Panc1 (cell line): ENCODE results near the gene SLC40A1. TPM values are rescaled to one million over a fixed set of nuclear protein-coding genes. Genes with fewer than 3 reads are reported as not detected.

Source experiments
- ATAC-seq: fragments of 200-7000 bp; cut with Tn5 transposase; 2 replicates; pipeline ENCODE4 v1.9.1; 2020; ENCODE audit warnings: mild to moderate bottlenecking, moderate library complexity
- BruUV-seq: library from RNA; stranded (reverse); fragments of 400-500 nt; replicated peaks from 2 replicates; lab custom pipeline; 2021; lab: Mats Ljungman, UMichigan
- CTCF ChIA-PET: fragments of 300-600 bp; sonication (Branson Sonifier 250); formaldehyde crosslinking; loops from one replicate; lab custom pipeline; 2022; ENCODE audit warnings: antibody characterized with exemption; lab: Charles Lee
- POLR2A ChIA-PET: fragments of 300-600 bp; sonication (Branson Sonifier 250); formaldehyde crosslinking; loops from one replicate; lab custom pipeline; 2022; ENCODE audit warnings: antibody characterized with exemption; lab: Charles Lee
- DNase-seq: peaks from one replicate; pipeline ENCODE4 v3.0.0-alpha.2; 2010; ENCODE audit warnings: low read depth, low spot score
- H3K27ac ChIP-seq: 2 replicates; pipeline ENCODE4 v1.5.1; 2011; ENCODE audit warnings: mild to moderate bottlenecking, low read length, inconsistent platforms
- H3K27me3 ChIP-seq: fragments of 200-500 bp; sonication (Bioruptor generic); 2 replicates; pipeline ENCODE4 v1.6.0; 2014; ENCODE audit warnings: low read length, inconsistent platforms; ENCODE audit not compliant: control insufficient read depth, insufficient read depth
- H3K36me3 ChIP-seq: fragments of 200-500 bp; sonication (Bioruptor generic); 2 replicates; pipeline ENCODE4 v1.5.1; 2014; ENCODE audit warnings: inconsistent platforms, mild to moderate bottlenecking, low read length, moderate library complexity; ENCODE audit not compliant: control insufficient read depth, insufficient read depth
- H3K4me1 ChIP-seq: 2 replicates; pipeline ENCODE4 v1.5.1; 2011; ENCODE audit warnings: inconsistent platforms, mild to moderate bottlenecking, low read length, moderate library complexity; ENCODE audit not compliant: control insufficient read depth, insufficient read depth
- H3K4me3 ChIP-seq, 2 experiments: 2 replicates each; pipeline ENCODE4 v1.5.1; 2011 to 2012; ENCODE audit warnings: low read depth in 2 of 2, low read length in 2 of 2, mild to moderate bottlenecking in 2 of 2, inconsistent platforms in 1 of 2, moderate library complexity in 1 of 2
- H3K9me3 ChIP-seq: fragments of 200-500 bp; sonication (Bioruptor generic); 2 replicates; pipeline ENCODE4 v1.5.1; 2014; ENCODE audit warnings: low read depth, mild to moderate bottlenecking, inconsistent platforms, low read length, moderate library complexity; ENCODE audit not compliant: control insufficient read depth, insufficient read depth
- POLR2AphosphoS5 ChIP-seq: IDR thresholded peaks from 2 replicates; pipeline ENCODE4 v1.6.1; 2012; ENCODE audit warnings: mild to moderate bottlenecking, low read depth, low read length, moderate library complexity
- SIN3A ChIP-seq: IDR thresholded peaks from 2 replicates; pipeline ENCODE4 v1.6.1; 2012; ENCODE audit warnings: low read depth, mild to moderate bottlenecking, low read length, moderate library complexity, borderline replicate concordance; ENCODE audit not compliant: insufficient read depth
- TCF7L2 ChIP-seq: IDR thresholded peaks from 2 replicates; pipeline ENCODE4 v1.6.1; 2011; ENCODE audit warnings: mild to moderate bottlenecking, low read depth, low read length, inconsistent platforms
- in situ Hi-C: cut with HindIII; loops from 2 replicates; pipeline ENCODE4 v1.10.0; 2016; ENCODE audit warnings: low sequenced_read_pairs, low pct_unique_long_range_greater_than_20kb
- intact Hi-C: fragments of 100-400 bp; cut with micrococcal nuclease; formaldehyde crosslinking; loops from one replicate; pipeline ENCODE4 v1.10.0; 2022; ENCODE audit not compliant: unreplicated experiment
- total RNA-seq: library from RNA; stranded (reverse); gene quantifications from one replicate; pipeline ENCODE4 v1.2.1, GENCODE V29; 2021; ENCODE audit not compliant: unreplicated experiment
- TF ChIP-seq, protein P1 (sequence below): fragments of 450-650 bp; IDR thresholded peaks from 2 replicates; pipeline ENCODE4 v1.5.1; 2017; ENCODE audit warnings: mild to moderate bottlenecking
- TF ChIP-seq, protein P2 (sequence below), 2 experiments: IDR thresholded peaks; 2 replicates each; pipeline ENCODE4 v1.6.1; 2011 to 2012; ENCODE audit warnings: low read depth in 2 of 2, control low read depth in 1 of 2, low read length in 1 of 2, mild to moderate bottlenecking in 1 of 2, moderate library complexity in 1 of 2; ENCODE audit not compliant: insufficient read depth in 1 of 2

Gene SLC40A1
- total RNA-seq, 1 experiment from 2014 or later = 0.74 TPM

GRCh38 chr2:189541591-189541990 lies 39.0 kb downstream of the SLC40A1 start:
- in situ Hi-C loops = no loop called here
- CTCF ChIA-PET = no interaction called here
- Histone ChIP-seq H3K4me3 (no peak overlapping the region), H3K4me1 (no peaks in the 10 kb centered on the region), H3K27me3 (no peaks in the 10 kb centered on the region; the same call in 1 of the 2 replicates), H3K27ac (no peak overlapping the region), H3K36me3 (no peaks in the 10 kb centered on the region), H3K9me3 (no peaks in the 10 kb centered on the region)
- BruUV-seq = no TSS peak
- POLR2A ChIA-PET = interaction anchor here (0.7 kb wide), 1 partner anchor 13 kb away, joined by 4 read pairs; no protein-coding TSS in a partner anchor
- no peak for TF ChIP-seq TCF7L2
- TF ChIP-seq, protein P1, sequence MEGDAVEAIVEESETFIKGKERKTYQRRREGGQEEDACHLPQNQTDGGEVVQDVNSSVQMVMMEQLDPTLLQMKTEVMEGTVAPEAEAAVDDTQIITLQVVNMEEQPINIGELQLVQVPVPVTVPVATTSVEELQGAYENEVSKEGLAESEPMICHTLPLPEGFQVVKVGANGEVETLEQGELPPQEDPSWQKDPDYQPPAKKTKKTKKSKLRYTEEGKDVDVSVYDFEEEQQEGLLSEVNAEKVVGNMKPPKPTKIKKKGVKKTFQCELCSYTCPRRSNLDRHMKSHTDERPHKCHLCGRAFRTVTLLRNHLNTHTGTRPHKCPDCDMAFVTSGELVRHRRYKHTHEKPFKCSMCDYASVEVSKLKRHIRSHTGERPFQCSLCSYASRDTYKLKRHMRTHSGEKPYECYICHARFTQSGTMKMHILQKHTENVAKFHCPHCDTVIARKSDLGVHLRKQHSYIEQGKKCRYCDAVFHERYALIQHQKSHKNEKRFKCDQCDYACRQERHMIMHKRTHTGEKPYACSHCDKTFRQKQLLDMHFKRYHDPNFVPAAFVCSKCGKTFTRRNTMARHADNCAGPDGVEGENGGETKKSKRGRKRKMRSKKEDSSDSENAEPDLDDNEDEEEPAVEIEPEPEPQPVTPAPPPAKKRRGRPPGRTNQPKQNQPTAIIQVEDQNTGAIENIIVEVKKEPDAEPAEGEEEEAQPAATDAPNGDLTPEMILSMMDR = no peak
- TF ChIP-seq POLR2AphosphoS5 = no peak
- TF ChIP-seq, protein P2, sequence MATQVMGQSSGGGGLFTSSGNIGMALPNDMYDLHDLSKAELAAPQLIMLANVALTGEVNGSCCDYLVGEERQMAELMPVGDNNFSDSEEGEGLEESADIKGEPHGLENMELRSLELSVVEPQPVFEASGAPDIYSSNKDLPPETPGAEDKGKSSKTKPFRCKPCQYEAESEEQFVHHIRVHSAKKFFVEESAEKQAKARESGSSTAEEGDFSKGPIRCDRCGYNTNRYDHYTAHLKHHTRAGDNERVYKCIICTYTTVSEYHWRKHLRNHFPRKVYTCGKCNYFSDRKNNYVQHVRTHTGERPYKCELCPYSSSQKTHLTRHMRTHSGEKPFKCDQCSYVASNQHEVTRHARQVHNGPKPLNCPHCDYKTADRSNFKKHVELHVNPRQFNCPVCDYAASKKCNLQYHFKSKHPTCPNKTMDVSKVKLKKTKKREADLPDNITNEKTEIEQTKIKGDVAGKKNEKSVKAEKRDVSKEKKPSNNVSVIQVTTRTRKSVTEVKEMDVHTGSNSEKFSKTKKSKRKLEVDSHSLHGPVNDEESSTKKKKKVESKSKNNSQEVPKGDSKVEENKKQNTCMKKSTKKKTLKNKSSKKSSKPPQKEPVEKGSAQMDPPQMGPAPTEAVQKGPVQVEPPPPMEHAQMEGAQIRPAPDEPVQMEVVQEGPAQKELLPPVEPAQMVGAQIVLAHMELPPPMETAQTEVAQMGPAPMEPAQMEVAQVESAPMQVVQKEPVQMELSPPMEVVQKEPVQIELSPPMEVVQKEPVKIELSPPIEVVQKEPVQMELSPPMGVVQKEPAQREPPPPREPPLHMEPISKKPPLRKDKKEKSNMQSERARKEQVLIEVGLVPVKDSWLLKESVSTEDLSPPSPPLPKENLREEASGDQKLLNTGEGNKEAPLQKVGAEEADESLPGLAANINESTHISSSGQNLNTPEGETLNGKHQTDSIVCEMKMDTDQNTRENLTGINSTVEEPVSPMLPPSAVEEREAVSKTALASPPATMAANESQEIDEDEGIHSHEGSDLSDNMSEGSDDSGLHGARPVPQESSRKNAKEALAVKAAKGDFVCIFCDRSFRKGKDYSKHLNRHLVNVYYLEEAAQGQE (IDR thresholded peaks at IDR 0.05; ENCODE audit: insufficient read depth in 1 of 2, low read depth in 2 of 2, low read length in 1 of 2) = no peak
- TF ChIP-seq SIN3A = no peak
- intact Hi-C loops = no loop called here
- no peak for ATAC-seq
- DNase-seq = no peak

- H3K27me3 ChIP-seq = no peaks in the 10 kb centered on the region; the same call in 1 of the 2 replicates
- intact Hi-C loops = no loop called here
- in situ Hi-C loops = no loop called here
- no peaks in the 10 kb centered on the region for H3K4me1 ChIP-seq
- H3K36me3 ChIP-seq = no peaks in the 10 kb centered on the region
- no peaks in the 10 kb centered on the region for H3K9me3 ChIP-seq
- POLR2A ChIA-PET = no interaction called here
- CTCF ChIA-PET = interaction anchor here (0.6 kb wide), 1 partner anchor 562 kb away, joined by 7 read pairs; no protein-coding TSS in a partner anchor
- no peak overlapping the region for H3K27ac ChIP-seq
- TF ChIP-seq, protein P2 (IDR thresholded peaks at IDR 0.05; ENCODE audit: insufficient read depth in 1 of 2, low read depth in 2 of 2, low read length in 1 of 2) = no peak
- TF ChIP-seq, protein P1 = no peak
- no peak for TF ChIP-seq TCF7L2
- TF ChIP-seq POLR2AphosphoS5 = no peak
- TF ChIP-seq SIN3A = no peak
- no peak overlapping the region for H3K4me3 ChIP-seq
- BruUV-seq = no TSS peak
- no peak for ATAC-seq
- DNase-seq = no peak
These were observed 40.0 kb downstream of the SLC40A1 start for GRCh38 chr2:189540551-189540950.
